Stimulated activated CD4-positive, alpha-beta T cell treated with anti-CD3 and anti-CD28 coated beads, Interleukin-4, amount 100 ng/mL, for 48 hours (primary cell): ENCODE results near the gene MAGEL2.

Experiments
- DNase-seq, 2 donors: peaks; one replicate each; pipeline ENCODE4 v3.0.0-alpha.2; 2020; ENCODE audit warnings: low read depth in 2 of 2

MAGEL2 gene

DNA sequence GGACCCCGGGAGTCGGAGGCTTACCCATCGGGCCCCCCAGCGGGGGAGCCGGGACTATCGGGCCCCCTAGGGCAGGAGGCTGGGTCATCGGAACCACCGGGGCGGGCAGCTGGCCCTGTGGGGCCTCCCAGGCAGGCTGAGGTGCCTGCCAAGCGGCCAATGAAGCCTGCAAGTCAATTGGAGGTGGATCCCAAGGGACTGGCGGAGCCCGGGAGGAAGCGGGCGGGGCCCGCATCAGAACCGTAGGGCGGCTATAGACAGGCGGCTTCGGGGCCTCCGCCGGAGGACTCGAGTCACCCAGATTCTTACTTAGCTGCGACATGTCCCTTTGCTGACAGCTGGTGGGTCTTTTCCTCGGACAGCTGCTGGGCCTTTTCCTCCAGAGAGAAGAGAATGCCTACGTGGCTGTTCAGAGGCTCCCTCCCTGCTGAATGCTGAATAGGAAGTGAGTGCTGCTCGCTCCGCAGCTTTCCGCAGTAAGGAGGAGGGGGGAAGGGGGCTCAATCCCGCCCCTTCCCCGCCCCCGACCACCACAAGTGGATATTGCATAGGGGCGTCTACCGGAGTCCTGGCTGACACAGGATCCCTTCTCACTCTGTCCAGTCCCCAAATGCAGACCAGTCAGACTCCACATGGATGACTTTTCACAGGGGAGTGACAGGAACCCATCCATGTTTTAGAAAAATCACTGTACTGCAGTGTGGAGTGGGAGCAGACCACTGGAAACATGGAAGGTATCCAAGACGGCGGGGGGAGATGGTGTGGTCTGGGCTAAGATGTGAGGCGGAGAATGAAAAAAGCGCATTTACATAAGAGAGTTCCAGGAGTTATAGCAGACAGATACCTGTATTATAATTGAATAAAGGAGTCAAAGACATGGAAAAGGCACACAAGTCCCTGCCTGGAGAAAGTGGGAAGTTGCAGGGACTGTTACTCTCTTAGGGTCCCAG lies at the start of gene MAGEL2:
Gene MAGEL2 (minus strand): TSS at position 447 of the 950 bp plus-strand sequence. CDS start 125 bp downstream, at position 322.
- no peak for DNase-seq

DNA sequence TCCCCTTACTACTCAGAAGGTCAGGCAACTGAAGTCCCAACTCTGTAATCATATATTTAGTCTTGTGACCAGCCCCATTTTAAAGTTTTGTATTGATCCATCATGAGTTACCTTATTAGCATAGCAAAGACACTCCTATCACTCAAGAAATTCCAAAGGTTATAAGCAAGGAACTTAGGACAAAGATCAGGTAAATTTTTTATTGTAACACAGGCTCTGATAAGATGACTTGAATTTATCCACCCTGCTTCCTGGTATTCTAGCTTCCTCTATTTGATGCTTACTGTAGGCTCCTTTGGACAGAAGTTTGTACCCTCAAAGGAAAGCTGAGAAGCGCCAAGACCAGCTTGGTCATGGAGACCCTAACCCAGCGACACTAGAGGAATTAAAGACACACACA lies 47.6 kb upstream of the MAGEL2 start:
- DNase-seq = no peak

DNA sequence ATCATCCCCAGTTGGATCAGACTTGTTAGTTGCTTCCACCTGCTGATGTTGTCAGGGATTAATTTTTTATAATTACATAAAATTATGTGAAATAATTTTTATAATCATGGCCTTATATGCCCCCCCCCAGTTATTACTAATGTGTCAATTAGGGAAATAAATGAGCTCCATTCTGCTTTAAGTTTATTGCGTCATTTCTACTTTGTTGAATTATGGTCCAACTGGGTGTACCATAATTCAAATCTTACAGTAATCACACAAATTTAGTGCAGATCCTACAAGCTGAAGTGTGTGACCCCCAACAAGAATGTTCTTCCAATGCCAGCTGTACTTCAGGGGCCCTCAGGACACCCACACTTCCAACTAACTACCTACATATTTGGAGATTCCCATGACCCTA lies 46.9 kb upstream of the MAGEL2 start:
- no peak for DNase-seq

DNA sequence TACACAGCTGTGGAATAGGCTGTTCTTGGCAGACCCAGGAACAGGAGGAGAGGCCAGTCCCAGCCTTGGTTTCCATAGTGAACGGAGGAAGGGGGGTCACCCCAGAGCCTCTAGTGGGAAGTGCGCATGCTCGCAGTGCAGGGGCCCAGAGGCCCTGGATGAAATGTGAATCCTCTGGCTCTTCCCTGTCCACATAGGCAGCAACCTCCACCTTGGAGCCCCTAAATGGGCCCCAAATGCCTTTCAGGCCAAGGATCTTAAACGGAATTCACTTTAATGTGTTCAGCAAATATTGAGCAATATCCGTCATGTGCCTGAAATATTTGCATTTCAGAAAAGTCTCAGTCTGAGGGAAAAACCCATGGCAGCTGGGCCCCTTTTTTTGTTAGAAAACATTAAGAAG lies 42.8 kb upstream of the MAGEL2 start:
- DNase-seq = no peak

DNA sequence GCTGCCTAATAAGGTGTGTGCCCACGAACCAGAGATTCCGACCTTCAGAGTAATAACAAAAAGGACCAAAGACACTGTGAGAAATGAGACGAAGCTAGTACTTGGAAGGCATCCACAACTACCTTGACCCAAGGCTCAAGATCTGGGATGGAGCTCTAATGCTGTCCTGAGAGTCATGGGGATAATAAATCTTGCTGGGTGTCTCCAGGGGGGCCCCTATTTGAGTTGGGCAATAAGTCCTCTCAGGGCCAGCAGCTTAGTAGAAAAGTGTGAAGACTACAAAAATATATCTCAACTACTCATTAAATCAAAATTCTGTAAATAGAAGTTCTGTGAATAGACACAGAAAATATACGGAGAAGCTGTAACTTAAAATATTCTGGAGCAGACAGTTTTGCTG lies 42.3 kb upstream of the MAGEL2 start:
- DNase-seq = no peak

DNA sequence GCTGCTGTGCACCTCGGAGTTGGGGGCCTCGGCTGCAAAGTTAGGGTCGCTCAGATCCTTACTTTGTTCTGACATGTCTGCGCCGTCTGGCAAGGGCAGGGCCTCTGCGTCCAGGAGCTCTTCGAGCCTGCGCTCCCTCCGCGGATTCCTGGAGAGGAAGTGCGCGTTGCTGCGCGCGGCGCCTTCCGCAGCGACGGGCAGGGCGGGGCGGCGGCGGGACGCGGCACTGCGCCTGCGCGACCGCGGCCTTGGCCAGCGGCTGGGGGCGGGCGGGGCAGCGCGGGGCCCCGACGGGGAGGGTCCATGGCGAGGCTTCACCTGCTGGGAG lies 39.4 kb upstream of the MAGEL2 start, which contains the start of gene NDN:
Gene NDN (minus strand): TSS at position 163 of the 328 bp plus-strand sequence. CDS start 88 bp downstream, at position 75.
- DNase-seq = no peak

DNA sequence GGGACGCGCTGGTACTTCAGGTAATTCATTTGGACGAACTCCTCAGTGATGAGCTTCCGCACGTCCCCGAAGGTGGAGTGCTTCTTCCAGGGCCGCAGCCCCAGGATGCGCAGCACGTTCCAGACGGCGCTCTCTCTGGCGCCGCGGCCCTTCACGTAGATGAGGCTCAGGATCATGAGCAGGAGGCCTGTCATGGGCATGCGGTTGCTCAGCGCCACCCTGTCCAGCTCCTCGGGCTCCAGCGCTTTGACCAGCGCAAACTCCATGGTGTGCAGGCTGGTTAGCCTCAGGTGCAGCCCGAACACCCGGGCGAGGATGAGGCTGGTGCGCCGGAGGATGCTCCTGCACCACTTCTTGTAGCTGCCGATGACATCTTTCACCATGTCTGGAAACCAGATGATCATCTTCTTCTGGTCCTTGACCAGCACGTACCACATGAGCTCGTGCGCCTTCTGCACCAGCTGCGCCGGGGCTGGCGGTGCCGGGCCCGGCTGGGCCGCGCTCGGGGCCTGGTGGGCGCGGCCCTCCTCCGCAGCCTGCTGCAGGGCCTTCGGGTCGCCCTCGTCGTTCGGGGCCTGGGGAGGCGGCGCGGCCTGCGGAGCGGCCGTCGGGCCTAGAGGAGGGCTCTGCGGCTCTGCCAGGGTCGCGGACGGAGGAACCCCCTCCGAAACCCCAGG lies 38.9 kb upstream of the MAGEL2 start:
- DNase-seq = no peak

DNA sequence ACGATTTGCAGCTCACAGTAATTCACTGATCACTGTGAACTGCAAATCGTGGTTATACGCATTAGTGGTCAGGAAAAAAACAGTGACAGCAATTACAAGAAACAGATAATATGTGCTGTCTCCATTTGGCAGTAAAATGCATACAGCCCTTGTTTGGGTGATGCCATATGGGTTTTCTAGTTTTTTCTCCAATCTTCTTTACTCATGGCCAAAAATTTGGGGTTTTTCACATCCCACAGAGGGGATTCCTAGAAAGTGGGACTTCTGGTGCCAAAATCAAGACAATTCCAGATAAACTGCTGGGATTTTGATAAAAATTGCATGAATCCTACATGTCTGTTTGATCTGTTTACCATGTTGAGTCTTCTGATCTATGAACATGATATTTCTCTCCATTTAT lies 23.8 kb upstream of the MAGEL2 start:
- DNase-seq = no peak

DNA sequence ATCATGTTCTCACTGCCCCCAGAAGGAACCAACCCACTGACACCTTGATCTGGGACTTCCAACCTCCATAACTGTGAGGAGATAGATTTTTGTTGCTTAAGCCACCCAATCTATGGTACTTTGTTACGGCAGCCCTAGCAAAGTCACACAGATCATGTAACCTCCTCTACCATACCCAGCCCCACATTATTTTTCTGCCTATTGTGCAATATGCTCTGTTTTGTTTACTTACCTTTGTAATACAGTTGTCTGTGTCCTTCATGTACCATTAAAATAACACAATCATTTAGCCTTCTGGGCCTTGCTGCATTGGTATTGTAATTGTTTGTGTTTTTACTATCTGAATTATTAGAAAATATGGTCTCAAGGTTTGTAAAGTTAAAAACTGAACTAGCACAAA lies 23.3 kb upstream of the MAGEL2 start:
- no peak for DNase-seq

DNA sequence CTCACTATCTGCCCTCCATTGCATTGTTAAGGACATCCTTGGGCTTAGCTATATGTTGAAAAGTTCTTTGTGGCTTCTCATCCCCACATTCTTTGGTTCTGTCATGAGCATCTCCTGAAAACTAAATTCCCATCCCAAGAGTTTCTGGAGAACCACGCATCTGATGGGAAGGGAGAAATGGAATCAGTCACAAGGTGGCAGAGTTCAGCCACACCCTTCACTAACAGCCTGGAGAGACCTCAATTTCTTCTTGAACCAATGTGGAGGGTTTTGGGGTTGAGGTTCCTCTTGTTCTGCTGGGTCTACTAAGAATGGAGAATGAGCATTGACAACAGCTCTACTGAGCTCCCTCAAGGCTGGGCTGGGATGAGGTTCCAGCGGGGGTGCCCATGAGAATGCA lies 15.6 kb upstream of the MAGEL2 start:
- DNase-seq = no peak

DNA sequence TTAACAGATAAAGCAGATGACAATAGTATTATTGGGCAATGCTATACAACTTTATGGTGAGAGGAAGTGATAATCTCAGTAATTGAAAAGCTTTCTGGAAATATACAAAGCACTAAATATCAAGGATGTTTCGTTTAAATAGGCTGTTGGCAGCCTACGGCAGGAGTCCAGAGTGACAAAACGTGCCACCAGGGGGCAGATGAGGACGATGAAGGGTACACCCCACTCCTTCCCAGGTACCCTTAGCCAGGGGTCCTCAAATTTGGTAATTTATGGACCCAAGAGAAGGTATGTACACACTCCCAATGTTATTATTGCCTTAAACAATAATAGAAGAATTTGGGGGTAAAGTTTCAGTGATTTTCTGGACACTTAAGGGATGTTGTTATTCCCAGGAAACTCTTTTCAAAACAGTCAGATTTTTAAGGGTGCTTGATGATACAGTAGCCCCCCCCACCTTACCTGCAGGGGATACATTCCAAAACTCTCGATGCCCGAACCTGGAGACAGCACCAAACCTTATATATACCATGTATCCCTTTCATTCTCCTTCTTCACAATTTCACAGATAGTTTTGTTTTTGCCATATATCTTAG lies 1.4 kb upstream of the MAGEL2 start:
- peak in 1 of 2 donors; percentile 40 for DNase-seq

DNA sequence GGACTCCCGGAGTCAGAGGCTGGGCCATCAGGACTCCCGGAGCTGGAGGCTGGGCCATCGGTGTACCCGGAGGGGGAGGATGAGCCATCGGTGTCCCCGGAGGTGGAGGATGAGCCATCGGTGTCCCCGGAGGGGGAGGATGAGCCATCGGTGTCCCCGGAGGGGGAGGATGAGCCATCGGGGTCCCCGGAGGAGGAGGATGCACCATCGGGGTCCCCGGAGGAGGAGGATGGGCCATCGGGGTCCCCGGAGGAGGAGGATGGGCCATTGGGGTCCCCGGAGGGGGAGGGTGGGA lies 719 bp downstream of the MAGEL2 start:
- no peak for DNase-seq

DNA sequence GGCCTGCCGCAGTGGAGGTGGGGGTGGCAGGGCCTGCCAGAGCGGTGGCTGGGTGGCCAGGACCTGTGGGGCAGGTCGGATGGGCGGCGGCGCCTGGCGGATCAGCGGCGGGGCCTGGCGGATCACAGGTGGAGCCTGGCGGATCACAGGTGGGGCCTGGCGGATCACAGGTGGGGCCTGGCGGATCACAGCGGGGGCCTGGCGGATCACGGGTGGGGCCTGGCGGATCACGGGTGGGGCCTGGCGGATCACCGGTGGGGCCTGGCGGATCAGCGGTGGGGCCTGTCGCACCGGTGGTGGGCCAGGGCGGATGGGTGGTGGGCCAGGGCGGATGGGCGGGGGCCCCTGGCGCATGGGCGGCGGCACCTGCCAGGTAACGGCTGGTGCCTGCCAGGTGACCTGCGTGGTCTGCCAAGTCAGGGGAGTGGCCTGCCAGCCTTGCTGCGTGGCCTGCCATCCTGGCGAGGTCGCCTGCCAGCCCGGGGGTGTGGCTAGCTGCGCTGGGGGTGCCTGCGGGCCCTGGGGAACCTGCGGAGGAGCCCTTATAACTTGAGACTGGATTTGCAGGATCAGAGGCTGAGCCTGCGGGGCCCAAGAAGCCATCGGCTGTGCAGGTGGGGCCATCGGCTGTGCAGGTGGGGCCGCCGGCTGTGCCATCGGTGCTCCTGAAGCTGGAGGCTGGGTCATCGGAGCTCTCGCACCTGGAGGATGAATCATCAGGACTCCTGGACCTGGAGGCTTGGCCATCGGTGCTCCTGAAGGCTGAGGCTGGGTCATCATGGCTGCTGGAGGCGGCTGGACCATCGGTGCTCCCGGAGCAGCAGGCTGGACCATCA lies 1.3 kb downstream of the MAGEL2 start:
- no peak for DNase-seq

DNA sequence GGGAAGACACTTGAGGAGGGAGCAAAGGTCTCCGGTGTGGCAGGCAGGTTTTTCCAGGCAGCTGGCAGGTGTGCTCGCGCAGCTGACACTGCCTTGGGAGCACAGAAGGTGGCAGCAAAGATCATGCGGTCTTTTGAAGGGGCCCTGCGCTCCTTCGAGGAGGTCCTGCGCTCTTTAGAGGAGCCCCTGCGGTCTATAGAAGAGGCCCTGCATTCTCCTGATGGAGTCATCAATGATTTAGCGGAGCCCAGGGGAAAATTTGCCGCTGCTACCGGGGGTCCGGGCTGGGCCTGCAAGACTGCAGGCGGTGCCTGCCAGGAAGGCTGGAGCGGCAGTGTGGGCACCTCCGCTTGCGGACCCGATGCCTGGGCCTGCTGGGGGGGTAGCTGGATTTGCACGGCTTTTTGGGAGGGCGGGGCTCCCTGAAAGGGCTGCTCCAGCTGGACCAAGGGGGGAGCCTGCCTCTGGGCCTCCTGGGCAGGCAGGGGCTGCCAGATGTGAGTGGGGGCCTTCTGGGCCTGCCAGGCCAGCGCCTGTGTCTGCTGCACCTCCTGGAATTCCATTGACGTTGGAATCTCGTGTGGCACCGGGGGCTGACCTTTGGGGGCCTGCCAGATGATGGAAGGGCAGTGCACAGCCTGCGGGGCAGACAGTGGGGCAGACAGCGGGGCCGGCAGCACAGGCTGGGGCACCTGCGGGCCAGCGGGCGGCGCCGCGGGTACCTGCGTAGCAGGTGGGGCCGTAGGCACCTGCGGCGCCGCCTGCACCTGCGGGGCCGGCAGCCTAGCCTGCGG lies 2.1 kb downstream of the MAGEL2 start:
- no peak for DNase-seq

DNA sequence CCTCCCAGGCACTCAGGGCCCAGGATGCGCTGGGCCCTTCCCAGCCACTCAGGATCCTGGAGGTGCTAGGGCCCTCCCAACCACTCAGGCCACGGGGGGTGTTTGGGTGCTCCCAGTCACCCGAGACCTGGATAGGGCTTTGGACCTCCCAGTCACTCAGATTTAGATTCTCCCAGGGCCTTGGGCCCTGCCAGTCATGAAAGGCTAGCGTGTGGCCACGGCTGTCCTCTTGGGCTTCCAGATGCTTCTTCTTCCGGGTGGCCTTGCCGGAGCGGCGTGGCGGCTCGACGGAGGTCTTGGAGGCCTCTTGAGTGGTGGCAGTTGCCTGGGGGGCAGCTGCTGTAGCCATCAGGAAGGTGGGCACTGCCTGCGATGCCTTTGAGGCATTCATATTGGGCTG lies 2.8 kb downstream of the MAGEL2 start:
- DNase-seq = no peak

DNA sequence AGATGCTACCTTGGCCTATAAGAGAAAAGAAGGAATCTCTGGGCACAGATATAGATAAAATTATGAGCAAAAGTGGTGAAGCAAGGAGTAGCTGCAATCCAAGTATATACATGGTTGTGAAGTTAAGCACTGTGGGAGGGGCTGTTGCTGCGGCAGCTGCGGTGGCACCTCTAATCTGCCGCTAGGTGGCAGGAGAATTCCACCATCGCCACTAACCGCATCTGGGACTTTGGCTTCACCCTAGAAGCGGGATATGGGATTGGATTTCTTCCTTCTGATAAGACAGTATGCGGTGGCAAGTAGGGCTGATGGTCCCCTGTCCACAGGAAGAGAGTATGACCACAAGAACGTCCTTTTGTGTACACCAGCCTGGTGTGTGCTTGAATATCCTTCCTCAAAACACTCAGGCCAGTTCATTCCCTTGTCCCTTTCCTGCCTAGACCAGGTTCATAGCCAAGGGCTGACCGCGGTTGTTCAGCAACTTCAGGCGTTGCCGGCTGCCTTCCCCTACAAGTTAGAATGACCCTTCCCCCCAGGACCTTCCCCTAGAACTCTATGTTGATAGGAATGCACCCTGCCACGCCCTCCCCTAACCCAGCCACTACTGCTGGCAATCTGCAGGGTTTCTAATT lies 5.1 kb downstream of the MAGEL2 start:
- peak; percentile 4 to 21 for DNase-seq

DNA sequence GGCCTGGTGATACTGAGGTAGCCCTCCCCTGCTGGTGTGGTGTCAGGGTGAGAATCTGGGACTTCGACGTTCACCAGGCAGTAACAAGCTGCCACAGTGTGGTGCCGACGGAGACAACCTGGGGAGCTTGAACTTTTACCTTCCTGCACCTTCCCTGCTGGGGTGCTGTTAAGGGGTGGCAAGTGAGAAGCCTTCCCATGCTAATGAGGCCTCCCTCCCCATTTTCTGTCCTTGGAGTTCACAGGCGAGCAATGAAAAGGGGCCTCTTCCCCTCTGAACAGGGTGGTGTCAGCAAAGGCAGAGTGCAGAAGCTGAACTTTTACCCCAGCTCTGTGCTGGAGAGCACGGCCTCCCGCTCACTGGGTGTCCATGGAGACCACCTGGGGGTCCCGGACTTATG lies 13.5 kb downstream of the MAGEL2 start:
- no peak for DNase-seq

DNA sequence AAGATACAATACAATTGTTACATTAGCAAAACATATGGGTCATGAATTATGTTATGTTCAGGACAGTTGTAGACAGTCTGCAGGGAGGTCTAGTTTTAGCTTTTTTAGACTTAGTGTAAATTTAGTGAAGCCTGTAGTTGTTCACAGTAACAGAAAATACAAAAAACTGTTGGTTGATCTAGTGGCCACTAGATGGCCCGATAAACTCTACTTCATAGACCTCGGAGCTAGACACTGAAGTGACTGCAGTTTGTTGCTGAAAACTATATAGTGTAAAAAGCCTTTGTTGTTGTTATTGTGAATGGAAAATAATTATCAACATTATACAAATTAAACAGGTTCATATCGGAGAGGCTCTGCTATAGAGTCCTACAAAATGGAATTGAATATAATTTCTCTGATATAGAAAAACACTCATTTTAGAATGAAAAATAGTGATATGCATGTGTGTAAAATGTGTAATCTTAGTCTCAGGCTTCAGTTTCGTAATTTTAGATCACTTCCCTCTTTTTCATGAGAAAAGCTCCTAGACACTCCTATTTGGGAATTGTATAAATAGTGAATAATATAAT lies 18.3 kb downstream of the MAGEL2 start:
- DNase-seq = no peak

DNA sequence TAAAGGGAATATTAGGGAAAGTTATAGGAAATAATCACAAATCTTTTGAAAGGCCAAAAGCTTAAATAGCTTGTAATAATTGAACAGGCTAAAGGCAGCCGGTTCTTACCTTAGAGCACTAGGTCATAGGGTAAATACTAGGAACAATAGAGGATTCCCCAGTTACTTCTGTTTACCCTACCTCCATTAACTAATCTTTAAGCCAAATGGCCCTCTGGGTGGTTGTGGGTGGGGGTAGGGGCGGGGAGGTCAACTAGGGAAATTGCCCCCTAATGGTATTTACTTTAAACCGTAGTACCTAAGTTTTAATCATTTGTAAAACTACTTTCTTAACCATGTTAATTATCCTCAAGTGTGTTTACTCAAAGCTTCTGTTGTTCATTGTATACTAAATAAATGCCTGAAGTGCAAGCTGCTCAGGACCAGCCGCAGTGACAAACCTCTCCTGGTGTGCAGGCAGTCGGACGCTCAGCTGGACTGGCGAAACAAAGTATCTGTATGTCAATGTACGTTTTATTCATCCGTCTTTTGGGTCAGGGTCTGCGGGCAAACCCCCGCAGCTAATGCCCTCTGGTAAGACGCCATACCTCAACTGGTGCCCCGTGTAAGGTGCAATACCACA lies 18.9 kb downstream of the MAGEL2 start:
- DNase-seq = no peak

DNA sequence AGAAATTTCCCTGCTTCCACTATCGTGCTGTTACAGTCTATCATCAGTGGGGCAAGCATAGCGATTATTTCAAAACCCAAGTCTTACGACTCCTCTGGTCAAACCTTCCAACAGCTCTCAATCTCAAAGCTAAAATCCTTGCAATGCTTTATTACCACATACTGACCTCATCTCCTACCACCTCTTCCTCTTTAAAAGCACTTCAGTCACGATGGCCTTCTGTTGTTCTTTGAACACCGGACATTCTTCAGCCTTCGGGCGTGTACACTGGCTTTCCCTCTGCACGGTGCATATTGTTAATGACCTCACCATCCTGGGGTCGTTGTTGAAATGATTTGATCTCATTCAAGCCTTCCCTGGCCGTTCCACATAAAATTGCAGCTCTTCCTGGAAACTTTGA lies 31.1 kb downstream of the MAGEL2 start:
- no peak for DNase-seq
